Measurements from ENCODE around the gene COL6A6.

GRCh38 chr3:130546920-130547679 lies 30.1 kb downstream of the COL6A6 start:
- TF ChIP-seq GATA3 (IDR thresholded peaks at IDR 0.05; ENCODE audit: low read depth, low read length) (no peak), GATA2 (IDR thresholded peaks at IDR 0.05; ENCODE audit: low read depth, low read length) (no peak)
